NCI-H446 (cell line): ENCODE results near the gene C16orf87.
"Not testable (repeated sequence)": the region's sequence is repeated elsewhere in the genome, so short reads cannot be mapped to it uniquely, and the experiment has no call there.

ENCODE experiments used
- DNase-seq, 2 experiments: peaks; one replicate each; lab custom pipeline; 2025; lab: John Stamatoyannopoulos, UW

C16orf87 gene

DNA sequence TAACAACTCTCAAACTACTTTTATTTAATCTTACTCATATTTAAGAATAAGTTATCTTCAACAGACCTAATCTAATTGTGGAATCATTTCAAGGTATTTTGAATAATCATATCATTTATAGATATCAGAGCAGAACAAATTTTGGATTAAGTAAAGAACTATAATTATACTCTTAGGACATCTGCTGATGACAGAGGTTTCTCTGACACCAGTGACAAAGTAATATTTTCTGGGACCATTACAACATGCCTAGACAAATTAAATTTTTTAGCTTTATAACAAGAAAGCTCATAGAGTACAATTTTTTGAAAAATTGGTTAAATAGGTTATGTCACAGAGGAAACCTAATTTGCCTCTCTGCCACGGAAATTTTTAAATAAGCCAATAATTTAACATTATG is 30.5 kb downstream of the C16orf87 start:
- DNase-seq = no peak

GRCh38 chr16:46797501-46797900 is 33.5 kb downstream of the C16orf87 start:
- no peak for DNase-seq

- DNase-seq = no peak
Observed at GRCh38 chr16:46796764-46797269, 34.2 kb downstream of the C16orf87 start.

GRCh38 chr16:46793841-46794240 is 37.1 kb downstream of the C16orf87 start:
- DNase-seq = no peak

- no peak for DNase-seq
Observed at GRCh38 chr16:46790599-46791270, 40.2 kb downstream of the C16orf87 start.

- DNase-seq = no peak
Observed at GRCh38 chr16:46789499-46790414, 41.2 kb downstream of the C16orf87 start.

GRCh38 chr16:46788891-46789474 is 42.0 kb downstream of the C16orf87 start:
- DNase-seq = no peak

DNA sequence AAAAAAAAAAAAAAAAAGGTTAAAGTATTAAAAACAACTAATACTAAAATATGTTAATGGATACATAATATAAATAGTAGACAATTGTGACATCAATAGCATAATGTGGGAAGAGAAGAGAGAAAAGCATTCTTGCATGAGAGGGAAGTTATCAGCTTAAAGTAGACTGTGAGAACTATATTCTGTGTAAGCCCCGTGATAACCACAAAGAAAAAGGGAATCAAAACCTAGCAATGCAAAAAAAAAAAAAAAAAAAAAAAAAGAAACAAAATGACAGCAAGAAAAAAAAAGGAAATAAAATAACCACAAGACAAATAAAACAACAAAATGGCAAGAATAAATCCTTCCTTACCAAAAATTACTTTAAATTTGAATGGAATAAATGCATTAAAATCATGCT is 43.1 kb downstream of the C16orf87 start:
- no peak for DNase-seq

DNA sequence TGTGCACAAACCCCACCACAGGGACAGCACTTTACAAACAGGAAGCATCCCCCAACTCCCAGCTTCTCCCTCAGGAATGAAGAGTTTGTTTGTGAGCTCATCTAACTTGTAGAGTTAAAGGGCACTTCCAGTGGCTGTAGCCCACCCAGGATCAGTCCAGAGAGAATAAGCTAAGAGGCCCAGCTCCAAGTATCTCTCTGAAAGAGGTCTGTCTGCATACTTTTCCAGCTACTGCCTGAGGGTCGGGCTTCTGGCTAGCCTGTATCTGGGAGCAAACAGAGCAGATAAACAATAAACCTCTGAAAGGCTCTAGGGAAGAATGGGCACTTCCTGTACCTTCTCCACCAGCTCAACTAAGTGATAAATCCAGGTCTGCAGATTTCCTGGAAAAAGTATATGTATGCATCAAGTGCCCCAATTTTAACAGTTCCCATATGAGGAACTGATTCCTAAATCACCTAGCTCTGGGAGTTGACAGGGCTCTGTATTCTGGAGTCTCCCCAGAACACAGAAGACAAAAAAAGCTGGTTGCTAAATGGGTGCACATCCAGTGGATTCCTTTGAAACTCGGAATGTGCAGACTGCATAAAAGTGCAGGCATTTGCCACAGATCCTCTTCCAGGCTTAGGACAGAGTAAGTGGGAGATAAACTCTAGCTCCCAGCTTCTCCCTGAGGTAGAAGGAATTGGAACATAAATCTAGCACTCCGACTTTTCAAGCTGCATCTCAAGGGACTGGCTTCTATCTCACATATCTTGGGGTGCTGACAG is 45.7 kb downstream of the C16orf87 start:
- DNase-seq = no peak

DNA sequence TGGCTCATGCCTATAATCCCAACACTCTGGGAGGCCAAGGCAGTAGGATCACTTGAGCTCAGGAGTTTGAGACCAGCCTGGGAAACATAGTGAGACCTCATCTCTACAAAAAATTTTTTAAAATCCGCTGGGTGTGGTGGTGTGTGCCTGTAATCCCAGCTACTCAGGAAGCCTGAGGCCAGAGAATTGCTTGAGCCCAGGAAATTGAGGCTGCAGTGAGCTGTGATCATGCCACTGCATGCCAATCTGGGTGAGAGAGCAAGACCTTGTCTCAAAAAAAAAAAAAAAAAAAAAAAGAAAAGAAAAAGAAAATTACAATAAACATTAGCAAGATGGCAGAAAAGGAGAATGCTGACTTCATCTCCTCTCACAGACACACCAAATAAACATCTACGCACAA is 46.4 kb downstream of the C16orf87 start:
- not testable (repeated sequence) for DNase-seq

- DNase-seq = no peak
Observed at GRCh38 chr16:46783800-46784199, 47.2 kb downstream of the C16orf87 start.

- DNase-seq = no peak
Observed at GRCh38 chr16:46782320-46782719, 48.7 kb downstream of the C16orf87 start.

GRCh38 chr16:46777804-46778203 is 53.2 kb downstream of the C16orf87 start:
- DNase-seq = no peak

GRCh38 chr16:46775214-46775613 is 55.8 kb downstream of the C16orf87 start:
- DNase-seq = no peak

GRCh38 chr16:46774743-46775177 is 56.2 kb downstream of the C16orf87 start:
- no peak for DNase-seq

GRCh38 chr16:46772463-46772862 is 58.5 kb downstream of the C16orf87 start:
- no peak for DNase-seq

- DNase-seq = no peak
Observed at GRCh38 chr16:46768809-46769208, 62.2 kb downstream of the C16orf87 start.

DNA sequence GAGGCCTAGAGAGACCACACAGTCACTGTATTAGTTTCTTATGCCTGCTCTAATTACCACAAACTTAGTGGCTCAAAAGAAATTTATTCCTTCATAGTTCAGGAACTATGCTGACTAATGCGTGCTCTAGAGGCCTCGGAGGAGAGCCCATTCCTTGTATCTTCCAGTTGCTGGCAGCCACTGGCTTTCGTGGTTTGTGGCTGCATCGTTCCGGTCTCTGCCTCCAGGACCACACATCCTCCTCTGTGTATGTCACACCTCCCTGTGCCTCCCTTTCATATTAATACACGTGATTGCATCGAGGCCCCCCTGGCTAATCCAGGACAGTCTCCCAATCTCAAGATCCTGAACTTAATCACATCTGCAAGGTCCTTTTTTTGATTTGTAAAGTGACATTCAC is 65.9 kb downstream of the C16orf87 start:
- no peak for DNase-seq

DNA sequence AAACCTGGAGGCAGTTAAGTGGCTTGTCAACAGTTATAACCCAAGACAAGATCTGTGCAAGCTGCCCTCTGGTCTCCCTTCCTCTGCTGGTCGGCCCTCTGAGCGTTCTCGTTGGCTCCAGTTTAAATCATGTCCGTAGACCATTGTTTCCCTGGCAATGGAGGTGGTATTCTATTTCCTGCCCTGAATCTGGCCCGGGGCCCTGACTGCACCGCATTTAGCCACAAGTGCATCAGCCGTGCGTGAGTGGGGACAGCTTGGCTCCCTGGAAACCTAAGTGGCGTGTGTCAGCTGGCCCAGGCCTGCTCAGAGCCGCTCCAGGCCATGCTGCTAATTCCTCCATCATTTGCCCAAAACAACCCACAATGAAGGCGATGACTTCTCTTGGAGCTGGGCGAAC is 67.8 kb downstream of the C16orf87 start:
- DNase-seq = no peak

- no peak for DNase-seq
Observed at GRCh38 chr16:46762583-46762982, 68.4 kb downstream of the C16orf87 start.

DNA sequence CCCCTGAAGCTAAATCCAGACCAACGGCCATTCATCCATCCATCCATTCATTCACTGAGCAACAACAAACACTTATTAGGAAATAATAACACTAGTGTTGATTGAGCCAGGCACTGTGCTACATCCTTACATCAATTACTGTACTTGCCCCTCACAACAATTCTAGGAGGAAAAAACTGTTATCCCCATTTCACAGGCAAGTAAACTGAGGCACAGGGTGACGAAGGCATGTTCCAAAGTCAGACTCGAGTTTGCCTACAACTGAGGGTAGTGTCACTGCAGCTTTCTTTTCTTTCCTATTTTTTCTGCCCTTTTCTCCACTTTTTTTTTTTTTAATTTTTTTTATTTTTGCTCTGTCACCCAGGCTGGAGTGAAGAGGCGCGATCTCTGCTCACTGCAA is 71.7 kb downstream of the C16orf87 start:
- DNase-seq = no peak
